Fibroblast of skin of right biceps (primary cell): Measurements from ENCODE around the gene RADIL.

Experiments
- DNase-seq: peaks from one replicate; pipeline ENCODE4 v3.0.0-alpha.2; 2013

The RADIL gene

GRCh38 chr7:4825081-4825480 lies 58.4 kb downstream of the RADIL start:
- DNase-seq, result no peak

- no peak for DNase-seq
Measured at GRCh38 chr7:4824120-4824775, 59.3 kb downstream of the RADIL start.

GRCh38 chr7:4823441-4824119 lies 59.9 kb downstream of the RADIL start:
- no peak for DNase-seq

- DNase-seq, result no peak
Measured at GRCh38 chr7:4822677-4823076, 60.8 kb downstream of the RADIL start.

GRCh38 chr7:4820967-4821471 lies 62.5 kb downstream of the RADIL start:
- no peak for DNase-seq

GRCh38 chr7:4820405-4820966 lies 63.0 kb downstream of the RADIL start:
- no peak for DNase-seq

GRCh38 chr7:4819560-4820404 lies 63.7 kb downstream of the RADIL start:
- no peak for DNase-seq

GRCh38 chr7:4818000-4818794 lies 65.3 kb downstream of the RADIL start:
- DNase-seq, result no peak

- DNase-seq, result no peak
Measured at GRCh38 chr7:4817178-4817901, 66.2 kb downstream of the RADIL start.

- DNase-seq, result no peak
Measured at GRCh38 chr7:4816419-4817080, 67.0 kb downstream of the RADIL start.

GRCh38 chr7:4815609-4816418 lies 67.7 kb downstream of the RADIL start:
- no peak for DNase-seq

- no peak for DNase-seq
Measured at GRCh38 chr7:4815121-4815520, 68.4 kb downstream of the RADIL start.

- DNase-seq, result no peak
Measured at GRCh38 chr7:4814433-4814832, 69.1 kb downstream of the RADIL start.

GRCh38 chr7:4809666-4810065 lies 73.8 kb downstream of the RADIL start:
- DNase-seq, result no peak

GRCh38 chr7:4809091-4809591 lies 74.4 kb downstream of the RADIL start:
- no peak for DNase-seq

- no peak for DNase-seq
Measured at GRCh38 chr7:4808565-4808964, 75.0 kb downstream of the RADIL start.

GRCh38 chr7:4808026-4808425 lies 75.5 kb downstream of the RADIL start:
- DNase-seq, result no peak

GRCh38 chr7:4807598-4808016 lies 75.9 kb downstream of the RADIL start:
- no peak for DNase-seq

- DNase-seq, result no peak
Measured at GRCh38 chr7:4806983-4807597, 76.4 kb downstream of the RADIL start.

GRCh38 chr7:4805984-4806300 lies 77.6 kb downstream of the RADIL start:
- DNase-seq, result no peak
